KBM-7 (cell line): ENCODE results near the gene ERCC6.
A peak's percentile ranks its signal among the peaks of the same experiment; 100 is the strongest.

Experiments used
- DNase-seq: peaks from one replicate; pipeline ENCODE4 v3.0.0-alpha.2; 2015
- in situ Hi-C: fragments of 300-500 bp; cut with MboI; formaldehyde crosslinking; loops from 2 replicates; pipeline ENCODE4 v1.14.3; 2020; ENCODE audit warnings: low sequenced_read_pairs, low pct_unique_long_range_greater_than_20kb, mixed read lengths

The ERCC6 gene

DNA sequence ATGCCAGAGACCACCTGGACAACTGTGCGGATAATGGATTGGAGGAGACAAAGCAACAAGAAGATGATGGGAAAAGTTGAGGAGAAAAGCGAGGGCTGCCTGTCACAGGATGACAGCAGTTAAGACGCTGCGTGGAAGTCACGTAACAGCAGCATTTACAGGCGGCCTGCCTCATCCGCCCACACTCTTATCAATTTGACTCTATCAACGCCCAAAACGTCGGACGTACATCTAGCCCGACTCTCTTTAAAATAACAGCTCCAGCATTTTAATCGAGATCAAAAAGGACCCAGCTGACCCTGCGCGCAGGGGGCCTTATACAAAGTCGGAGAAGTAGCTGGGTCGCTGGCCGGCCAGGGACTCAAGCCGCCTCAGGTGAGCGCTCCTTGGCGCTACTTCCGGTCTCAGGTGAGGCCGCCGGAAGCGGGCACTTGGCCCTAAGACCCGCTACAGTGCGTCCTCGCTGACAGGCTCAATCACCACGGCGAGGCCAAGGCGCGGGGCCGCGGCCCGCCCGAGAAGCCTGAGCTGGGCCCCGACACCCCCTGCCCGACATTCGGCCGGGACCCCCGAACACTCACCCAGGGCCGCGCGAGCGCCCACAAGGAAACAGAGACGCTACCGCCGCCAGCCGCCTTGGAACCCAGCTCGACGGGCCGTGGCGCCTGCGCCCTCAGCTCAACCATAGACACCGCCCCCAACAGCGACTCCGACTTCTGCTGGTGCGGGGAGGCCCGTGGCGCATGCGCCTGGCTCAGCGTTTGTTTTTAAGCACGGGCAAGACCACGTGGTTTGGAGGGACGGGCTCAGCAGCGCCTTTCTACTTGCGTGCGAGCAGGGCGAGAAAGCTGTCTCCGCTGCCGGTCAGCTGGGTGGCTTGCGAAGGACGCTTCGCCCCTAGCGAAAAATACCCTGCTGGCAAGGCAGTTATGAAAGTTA lies at the start of gene ERCC6:
Gene ERCC6, minus strand, starts transcription at position 741 of the 939 bp plus-strand sequence.
- in situ Hi-C loops: no loop called here
- peak; percentile 96 for DNase-seq

GRCh38 chr10:49587981-49588380 lies 49.1 kb upstream of the ERCC6 start:
- DNase-seq: no peak
- in situ Hi-C loops: no loop called here

GRCh38 chr10:49585387-49585786 lies 46.5 kb upstream of the ERCC6 start:
- in situ Hi-C loops: no loop called here
- no peak for DNase-seq

GRCh38 chr10:49579621-49580020 lies 40.7 kb upstream of the ERCC6 start:
- no peak for DNase-seq
- in situ Hi-C loops: no loop called here

DNA sequence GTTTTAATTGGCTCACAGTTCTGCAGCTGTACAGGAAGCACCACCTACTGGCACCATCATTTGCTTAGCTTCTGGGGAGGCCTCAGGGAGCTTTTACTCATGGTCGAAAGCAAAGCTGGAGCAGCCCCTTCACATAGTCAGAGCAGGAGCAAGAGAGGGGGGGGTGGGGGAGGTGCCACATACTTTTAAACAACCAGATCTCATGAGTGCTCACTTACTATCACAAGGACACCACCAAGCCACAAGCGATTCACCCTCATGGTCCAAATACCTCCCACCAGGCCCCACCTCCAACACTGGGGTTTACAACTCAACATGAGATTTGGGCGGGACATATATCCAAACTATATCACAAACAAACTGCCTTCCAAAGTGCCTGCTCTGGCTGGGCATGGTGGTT lies 39.5 kb upstream of the ERCC6 start:
- DNase-seq: no peak
- in situ Hi-C loops: no loop called here

GRCh38 chr10:49577182-49577925 lies 38.4 kb upstream of the ERCC6 start:
- DNase-seq: no peak
- in situ Hi-C loops: no loop called here

GRCh38 chr10:49575489-49576072 lies 36.7 kb upstream of the ERCC6 start:
- DNase-seq: no peak
- in situ Hi-C loops: no loop called here

- no peak for DNase-seq
- in situ Hi-C loops: no loop called here
Measured at GRCh38 chr10:49572594-49573114, 33.7 kb upstream of the ERCC6 start.

DNA sequence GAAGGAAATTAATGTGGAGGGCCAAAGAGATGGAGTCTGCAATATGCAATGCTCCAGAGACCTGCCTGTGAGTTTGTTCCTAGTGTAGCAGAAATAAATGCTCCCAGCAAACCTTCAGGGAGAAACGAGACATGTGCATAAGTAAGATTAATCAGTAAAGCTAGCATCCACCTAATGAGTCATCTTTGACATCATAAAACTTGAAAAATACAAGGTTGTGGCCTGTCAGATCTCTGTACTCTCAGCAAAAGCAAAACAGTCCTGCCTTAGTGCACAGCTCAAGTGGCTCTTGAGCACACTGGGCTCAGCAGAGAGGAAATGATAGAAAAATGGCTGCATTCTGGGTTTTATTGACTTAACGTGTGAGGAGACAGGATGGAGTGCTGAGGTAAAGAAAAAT lies 32.5 kb upstream of the ERCC6 start:
- in situ Hi-C loops: no loop called here
- no peak for DNase-seq

- in situ Hi-C loops: no loop called here
- DNase-seq: no peak
Measured at GRCh38 chr10:49569031-49569631, 30.2 kb upstream of the ERCC6 start.

DNA sequence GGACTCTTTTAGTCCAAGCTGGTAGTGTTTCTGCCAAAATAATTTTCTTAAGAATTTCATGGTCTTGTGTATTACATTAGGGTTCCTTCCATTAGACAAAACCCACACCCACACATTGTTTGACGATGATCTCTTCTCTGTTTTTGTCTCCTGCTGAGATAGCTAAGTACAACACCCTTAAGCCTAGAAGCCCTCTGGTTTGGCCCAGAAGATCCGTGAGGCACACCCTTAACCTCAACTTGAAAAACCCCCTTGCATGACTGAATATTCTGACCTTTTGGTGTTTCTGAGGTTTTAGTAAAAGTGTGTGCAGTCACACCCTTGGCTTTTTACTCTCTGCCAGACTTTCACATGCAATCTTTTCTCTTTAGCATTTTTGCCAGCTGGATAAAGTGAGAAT lies 29.3 kb upstream of the ERCC6 start:
- DNase-seq: no peak
- in situ Hi-C loops: no loop called here

DNA sequence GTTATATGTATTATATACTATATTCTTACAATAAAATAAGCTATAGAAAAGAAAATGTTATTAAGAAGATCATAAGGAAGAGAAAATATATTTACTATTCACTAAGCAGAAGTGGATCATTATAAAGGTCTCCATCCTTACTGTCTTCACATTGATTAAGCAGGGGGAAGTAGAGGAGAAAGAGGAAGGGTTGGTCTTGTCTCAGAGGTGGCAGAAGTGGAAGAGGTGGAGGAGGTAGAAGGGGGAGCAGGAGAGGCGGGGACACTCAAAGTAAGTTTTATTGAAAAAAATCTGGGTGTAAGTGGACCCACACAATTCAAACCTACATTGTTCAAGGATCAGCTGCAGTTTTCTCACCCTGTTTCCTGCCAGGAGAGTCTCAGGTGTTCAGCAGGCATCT lies 28.9 kb upstream of the ERCC6 start:
- DNase-seq: no peak
- in situ Hi-C loops: no loop called here

- no peak for DNase-seq
Measured at GRCh38 chr10:49564461-49565009, 25.6 kb upstream of the ERCC6 start.

GRCh38 chr10:49562893-49563292 lies 24.0 kb upstream of the ERCC6 start:
- DNase-seq: no peak
- in situ Hi-C loops: no loop called here

More at GRCh38 chr10:49564461-49565009, 25.6 kb upstream of the ERCC6 start:
- in situ Hi-C loops: no loop called here

- in situ Hi-C loops: no loop called here
- no peak for DNase-seq
Measured at GRCh38 chr10:49560526-49560925, 21.6 kb upstream of the ERCC6 start.

DNA sequence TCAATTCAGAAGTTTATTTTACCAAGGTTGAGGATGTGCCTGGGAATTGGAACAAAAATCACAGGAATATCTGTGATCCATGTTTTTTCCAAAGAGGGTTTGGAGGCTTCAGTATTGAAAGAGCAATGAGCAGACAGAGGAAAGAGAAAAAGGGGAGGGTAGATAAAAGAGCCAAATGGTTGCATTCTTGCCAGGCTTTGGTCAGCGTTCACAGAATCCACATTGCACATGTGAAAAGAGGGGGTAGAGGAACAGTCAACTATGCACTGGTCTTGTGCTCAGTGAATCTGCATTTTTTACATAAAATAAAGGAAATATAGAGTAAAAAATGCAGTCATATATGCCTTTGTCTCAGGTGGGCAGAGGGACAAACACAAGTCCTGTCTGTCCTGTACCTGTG lies 20.6 kb upstream of the ERCC6 start:
- no peak for DNase-seq
- in situ Hi-C loops: no loop called here

DNA sequence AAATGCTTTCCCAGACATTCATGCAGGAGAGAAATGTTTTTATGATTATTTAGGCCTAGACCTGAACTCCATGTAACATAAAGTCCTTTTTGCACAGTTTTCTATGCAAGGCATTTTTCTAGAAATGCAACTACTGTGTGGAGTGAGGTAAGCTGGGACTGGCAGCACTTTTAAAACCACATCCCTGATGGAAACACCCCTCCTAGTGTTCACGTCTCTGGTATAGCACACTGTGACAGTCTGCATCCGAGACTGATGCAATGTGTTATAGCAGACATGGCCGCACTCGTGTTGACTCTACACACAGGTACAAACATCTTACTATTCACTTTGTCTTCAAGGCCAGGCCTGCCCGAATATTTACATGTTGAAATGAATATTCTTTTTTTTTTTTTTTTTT lies 19.3 kb upstream of the ERCC6 start:
- in situ Hi-C loops: no loop called here
- no peak for DNase-seq

DNA sequence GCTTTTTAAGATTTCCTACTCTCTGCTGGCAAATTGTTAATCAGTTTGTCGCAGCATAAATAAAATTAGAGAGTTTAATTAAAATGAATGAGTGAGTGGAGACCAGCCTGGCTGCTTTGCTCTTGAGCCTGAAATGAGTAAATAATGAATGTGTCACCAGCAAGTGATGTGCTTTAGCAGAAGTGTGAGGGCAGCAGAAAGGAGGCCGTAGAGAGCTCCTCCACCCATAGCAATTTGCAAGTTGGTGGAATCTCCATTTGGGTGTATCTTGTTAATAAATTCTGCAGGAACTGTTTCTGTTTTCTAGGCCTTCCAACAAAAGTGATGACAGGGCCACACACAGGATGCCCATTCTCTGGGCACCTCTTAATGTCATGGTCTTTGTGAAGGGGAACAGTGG lies 18.8 kb upstream of the ERCC6 start:
- in situ Hi-C loops: no loop called here
- no peak for DNase-seq

- no peak for DNase-seq
- in situ Hi-C loops: no loop called here
Measured at GRCh38 chr10:49556723-49557122, 17.8 kb upstream of the ERCC6 start.
